GM23248 (cell line): Measurements from ENCODE around the gene GLT1D1. TPM values are rescaled to one million over a fixed set of nuclear protein-coding genes. Genes with fewer than 3 reads are reported as not detected.

Experiments
- DNase-seq: peaks from one replicate; pipeline ENCODE4 v3.0.0-alpha.2; 2015
- H2AFZ ChIP-seq: fragments of 200-600 bp; sonication (generic); 2 replicates; pipeline ENCODE4 v1.6.1; 2016; ENCODE audit warnings: antibody characterized with exemption
- H3F3A ChIP-seq: fragments of 200-600 bp; sonication (generic); 2 replicates; pipeline ENCODE4 v1.6.1; 2016; ENCODE audit warnings: mild to moderate bottlenecking, antibody characterized with exemption, mixed run types; ENCODE audit not compliant: insufficient read depth
- H3K27ac ChIP-seq: fragments of 200-600 bp; sonication (generic); 2 replicates; pipeline ENCODE4 v1.5.1; 2016; ENCODE audit warnings: mild to moderate bottlenecking
- H3K27me3 ChIP-seq: fragments of 200-600 bp; sonication (generic); replicated peaks from 2 replicates; pipeline ENCODE4 v1.6.1; 2016; ENCODE audit warnings: mild to moderate bottlenecking; ENCODE audit not compliant: insufficient read depth
- H3K36me3 ChIP-seq: fragments of 200-600 bp; sonication (generic); 2 replicates; pipeline ENCODE4 v1.6.1; 2016; ENCODE audit warnings: low read depth, mild to moderate bottlenecking
- H3K4me1 ChIP-seq: fragments of 200-600 bp; sonication (generic); 2 replicates; pipeline ENCODE4 v1.6.1; 2016; ENCODE audit warnings: mild to moderate bottlenecking; ENCODE audit not compliant: insufficient read depth
- H3K4me2 ChIP-seq: fragments of 200-600 bp; sonication (generic); one replicate; pipeline ENCODE4 v1.6.1; 2016; ENCODE audit warnings: mild to moderate bottlenecking; ENCODE audit not compliant: unreplicated experiment
- H3K4me3 ChIP-seq: fragments of 200-600 bp; sonication (generic); 2 replicates; pipeline ENCODE4 v1.5.1; 2016; ENCODE audit warnings: mild to moderate bottlenecking
- H3K79me2 ChIP-seq: fragments of 200-600 bp; sonication (generic); 2 replicates; pipeline ENCODE4 v1.6.1; 2016; ENCODE audit warnings: mild to moderate bottlenecking; ENCODE audit not compliant: insufficient read depth
- H3K9ac ChIP-seq: fragments of 200-600 bp; sonication (generic); 2 replicates; pipeline ENCODE4 v1.6.1; 2016; ENCODE audit warnings: mild to moderate bottlenecking
- H3K9me2 ChIP-seq: fragments of 200-600 bp; sonication (generic); 2 replicates; pipeline ENCODE4 v1.6.1; 2016; ENCODE audit warnings: mixed run types, mild to moderate bottlenecking, moderate library complexity; ENCODE audit not compliant: insufficient read depth
- H3K9me3 ChIP-seq: fragments of 200-600 bp; sonication (generic); one replicate; pipeline ENCODE4 v1.6.1; 2017; ENCODE audit warnings: low read depth
- H4K20me1 ChIP-seq: fragments of 200-600 bp; sonication (generic); 2 replicates; pipeline ENCODE4 v1.6.0; 2016; ENCODE audit not compliant: insufficient read depth
- EZH2 ChIP-seq: fragments of 200-600 bp; sonication (generic); IDR thresholded peaks from 2 replicates; pipeline ENCODE4 v1.6.1; 2018; ENCODE audit warnings: antibody characterized with exemption, mild to moderate bottlenecking; ENCODE audit not compliant: insufficient read depth, poor library complexity, severe bottlenecking
- EZH2phosphoT487 ChIP-seq: fragments of 200-600 bp; sonication (generic); IDR thresholded peaks from 2 replicates; pipeline ENCODE4 v1.6.1; 2018; ENCODE audit warnings: antibody characterized with exemption, moderate library complexity, mild to moderate bottlenecking, low read depth; ENCODE audit not compliant: insufficient read depth
- WGBS, 2 experiments: methylation state at CpG; one replicate each; pipeline ENCODE4 v1.1.6; 2015 to 2017; ENCODE audit warnings: low lambda C conversion rate in 2 of 2, low coverage in 1 of 2; ENCODE audit errors: missing lambda C conversion rate in 2 of 2; 5-methylcytosine and 5-hydroxymethylcytosine counted together
- in situ Hi-C: fragments of 300-500 bp; cut with MboI; formaldehyde crosslinking; loops from 2 replicates; pipeline ENCODE4 v1.15.0; 2020
- polyA plus RNA-seq: library from polyadenylated mRNA; unstranded; fragments of >200 nt; fragmentation: Nextera tagmentation; extraction: Ambion mirVana; gene quantifications from 2 replicates; pipeline ENCODE4 v1.2.1, GENCODE V29; 2016
- total RNA-seq: library from RNA; depleted of rRNA; stranded (reverse); fragments of >200 nt; shearing (Covaris generic); gene quantifications from 2 replicates; pipeline ENCODE4 v1.2.3, GENCODE V29; 2014

GLT1D1 gene
- total and polyA plus RNA-seq, 2 experiments from 2014 or later: not detected

DNA sequence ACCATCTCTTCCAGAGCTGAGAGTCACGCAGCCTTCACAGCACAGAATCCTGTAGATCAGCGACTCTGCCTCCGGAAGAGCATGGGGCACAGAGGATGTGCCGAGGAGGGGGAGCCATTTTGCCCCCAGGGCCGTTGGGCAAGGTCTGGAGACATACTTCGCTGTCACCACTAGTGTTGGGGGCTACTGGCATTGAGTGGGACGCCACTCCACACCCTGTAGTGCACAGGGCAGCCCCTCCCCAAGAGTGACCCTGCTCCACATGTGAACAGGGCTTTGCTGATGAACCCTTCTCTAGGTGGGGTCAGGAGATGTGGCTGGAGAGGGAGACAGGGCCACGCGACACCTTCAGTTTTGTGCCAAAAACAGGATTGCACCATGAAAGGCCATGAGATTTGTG is 6.0 kb downstream of the GLT1D1 start:
- WGBS, 2 experiments: 40 to 52% methylated on average over 9 of the region's 9 CpGs
- no peaks in the 10 kb centered on the region for H3K9me3 ChIP-seq
- H3K9me2 ChIP-seq: no peaks in the 10 kb centered on the region
- no peaks in the 10 kb centered on the region for H3K27me3 ChIP-seq
- H3K4me3 ChIP-seq: no peak overlapping the region
- no peak overlapping the region for H3K9ac ChIP-seq
- no peaks in the 10 kb centered on the region for H4K20me1 ChIP-seq
- DNase-seq: no peak
- no peak overlapping the region for H3K27ac ChIP-seq
- no peak overlapping the region for H2AFZ ChIP-seq
- H3K36me3 ChIP-seq: no peaks in the 10 kb centered on the region
- in situ Hi-C loops: no loop called here
- TF ChIP-seq EZH2phosphoT487 (no peak), EZH2 (no peak)
- H3F3A ChIP-seq: no peaks in the 10 kb centered on the region
- no peaks in the 10 kb centered on the region for H3K4me1 ChIP-seq
- H3K4me2 ChIP-seq: no peak overlapping the region
- no peaks in the 10 kb centered on the region for H3K79me2 ChIP-seq

DNA sequence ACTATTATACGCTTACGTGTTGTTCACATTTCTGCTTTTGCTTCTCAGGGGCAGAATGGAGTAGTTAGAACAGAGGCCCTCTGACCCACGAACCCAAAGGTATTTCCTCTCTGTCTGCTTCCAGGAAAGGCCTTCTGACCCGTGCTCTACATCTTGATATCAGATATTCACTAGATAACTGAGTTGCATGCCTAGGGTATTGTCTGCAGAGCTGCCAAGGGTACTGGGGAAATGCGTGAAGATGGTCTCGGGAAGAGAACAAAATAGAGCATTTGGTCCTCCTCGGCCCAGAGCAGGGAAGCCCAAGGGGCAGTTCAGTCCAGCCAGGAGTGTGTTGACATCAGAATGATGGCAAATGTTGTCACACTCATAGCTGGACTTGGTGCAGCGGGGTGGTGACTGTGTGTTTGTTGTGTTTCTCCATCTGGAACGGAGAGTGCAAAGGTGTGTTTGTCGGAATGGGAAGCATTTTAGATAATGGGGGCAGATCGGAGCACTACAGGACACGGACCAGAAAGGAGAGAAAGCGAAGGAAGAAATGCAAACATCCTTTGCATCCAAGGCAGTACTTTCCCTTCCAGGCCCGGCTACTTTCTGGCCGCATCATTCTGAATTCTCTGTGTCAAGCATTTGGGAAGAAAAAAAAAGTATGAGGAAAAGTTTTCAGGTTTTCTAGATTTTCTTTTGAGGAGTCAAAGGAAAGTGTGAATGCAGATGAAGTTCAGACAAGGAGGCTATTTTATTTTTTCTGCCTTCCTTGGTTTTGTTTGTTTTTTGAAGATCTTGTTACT is 8.1 kb downstream of the GLT1D1 start:
- Histone ChIP-seq H3K4me3 (no peak overlapping the region), H3K9me2 (no peaks in the 10 kb centered on the region), H3K27ac (no peak overlapping the region), H3K36me3 (no peaks in the 10 kb centered on the region), H4K20me1 (no peaks in the 10 kb centered on the region), H3K9ac (no peak overlapping the region), H3F3A (no peaks in the 10 kb centered on the region), H3K4me2 (no peak overlapping the region), H2AFZ (no peak overlapping the region), H3K27me3 (no peaks in the 10 kb centered on the region), H3K4me1 (no peaks in the 10 kb centered on the region), H3K9me3 (no peaks in the 10 kb centered on the region), H3K79me2 (no peaks in the 10 kb centered on the region)
- TF ChIP-seq EZH2phosphoT487 (no peak), EZH2 (no peak)
- 42 to 48% methylated on average over 15 of the region's 15 CpGs for WGBS, 2 experiments
- DNase-seq: no peak
- in situ Hi-C loops: no loop called here

DNA sequence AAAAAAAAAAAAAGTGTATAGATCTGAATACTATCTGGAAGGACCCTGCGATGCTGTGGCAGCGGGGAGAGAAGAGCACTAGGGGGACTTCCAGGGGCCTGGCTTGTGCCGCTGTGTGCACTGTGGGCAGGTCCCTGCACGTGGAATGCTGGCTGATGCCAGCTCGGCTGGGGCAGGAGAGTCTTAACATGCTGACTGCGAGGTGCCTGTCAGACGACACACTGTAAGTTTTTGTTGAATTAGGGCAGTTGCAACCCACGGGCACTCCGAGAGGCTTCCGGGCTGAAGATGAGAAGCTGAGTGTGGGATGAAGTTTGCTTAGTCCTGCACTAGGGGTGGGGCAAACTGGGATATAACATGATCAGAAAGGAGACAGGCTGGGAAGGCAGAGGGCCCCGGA is 10.7 kb downstream of the GLT1D1 start:
- no peak overlapping the region for H3K27ac ChIP-seq
- WGBS, 2 experiments: 45 to 51% methylated on average over 11 of the region's 11 CpGs
- no peak for TF ChIP-seq EZH2
- TF ChIP-seq EZH2phosphoT487: no peak
- in situ Hi-C loops: no loop called here
- no peaks in the 10 kb centered on the region for H3K9me3 ChIP-seq
- no peak overlapping the region for H3K4me3 ChIP-seq
- no peaks in the 10 kb centered on the region for H3K79me2 ChIP-seq
- DNase-seq: no peak
- H3K4me2 ChIP-seq: no peak overlapping the region
- no peaks in the 10 kb centered on the region for H3K36me3 ChIP-seq
- H3F3A ChIP-seq: no peaks in the 10 kb centered on the region
- H3K9me2 ChIP-seq: no peaks in the 10 kb centered on the region
- H3K27me3 ChIP-seq: no peaks in the 10 kb centered on the region
- no peak overlapping the region for H2AFZ ChIP-seq
- H3K9ac ChIP-seq: no peak overlapping the region
- no peaks in the 10 kb centered on the region for H3K4me1 ChIP-seq
- no peaks in the 10 kb centered on the region for H4K20me1 ChIP-seq

DNA sequence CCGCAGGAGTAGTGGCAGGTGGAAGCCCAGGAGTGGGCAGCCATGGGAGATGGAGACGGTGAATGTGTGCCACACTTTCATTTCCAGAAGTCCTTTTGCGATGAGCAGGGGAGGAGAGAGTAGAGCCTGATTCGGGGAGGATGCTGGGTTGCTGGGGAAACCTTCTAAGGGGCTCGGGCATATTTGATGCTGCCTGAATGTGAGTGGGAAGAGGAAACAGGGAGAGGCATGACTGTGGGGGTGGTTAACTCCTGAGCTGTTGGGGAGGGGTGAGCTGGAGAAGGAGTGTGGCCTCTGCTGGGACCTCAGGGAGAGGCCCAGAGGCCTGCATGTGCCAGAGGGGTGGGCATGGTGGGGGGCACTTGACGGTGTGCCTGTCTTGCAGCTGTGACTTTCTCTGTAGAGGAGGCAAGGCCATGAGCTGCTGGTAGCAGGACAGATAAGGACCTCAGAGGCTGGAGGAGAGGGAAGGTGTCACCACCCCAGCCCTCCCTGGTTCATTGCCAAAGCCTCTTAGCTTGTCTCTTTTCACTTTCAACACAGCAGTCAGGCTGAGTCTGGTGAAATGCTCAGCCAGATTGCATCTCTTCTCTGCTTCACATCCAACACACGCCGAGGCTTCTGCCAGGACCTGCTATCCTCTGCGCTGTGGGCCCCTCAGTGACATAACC is 11.4 kb downstream of the GLT1D1 start:
- Histone ChIP-seq H2AFZ (no peak overlapping the region), H3F3A (no peaks in the 10 kb centered on the region), H3K4me1 (no peaks in the 10 kb centered on the region), H3K9me2 (no peaks in the 10 kb centered on the region), H3K9ac (no peak overlapping the region), H3K27ac (no peak overlapping the region), H3K9me3 (no peaks in the 10 kb centered on the region), H3K79me2 (no peaks in the 10 kb centered on the region), H3K4me2 (no peak overlapping the region), H3K27me3 (no peaks in the 10 kb centered on the region), H3K4me3 (no peak overlapping the region), H3K36me3 (no peaks in the 10 kb centered on the region), H4K20me1 (no peaks in the 10 kb centered on the region)
- DNase-seq: no peak
- WGBS, 2 experiments: 45% methylated on average over 9 of the region's 9 CpGs
- in situ Hi-C loops: no loop called here
- TF ChIP-seq EZH2: no peak
- TF ChIP-seq EZH2phosphoT487: no peak
